Testis (tissue), 2 donors: ENCODE measurements around the gene LLGL2.

ENCODE experiments used
- CTCF ChIP-seq, 3 experiments: fragments of 450-650 bp in 2 of 3; fragments of 200-600 bp in 1 of 3; sonication (generic) in 1 of 3; IDR thresholded peaks; one replicate each; pipeline ENCODE4 v1.5.1; 2016 to 2019; ENCODE audit warnings: antibody characterized with exemption in 3 of 3, mild to moderate bottlenecking in 2 of 3, moderate library complexity in 1 of 3
- POLR2A ChIP-seq: fragments of 450-650 bp; IDR thresholded peaks from one replicate; pipeline ENCODE4 v1.6.1; 2017; ENCODE audit warnings: antibody characterized with exemption, mild to moderate bottlenecking, moderate library complexity

- TF ChIP-seq CTCF (IDR thresholded peaks at IDR 0.05) = no peak
- no peak for TF ChIP-seq POLR2A
These were observed 67.0 kb downstream of the LLGL2 start for GRCh38 chr17:75592348-75593020.
